Esophagus squamous epithelium (tissue), 4 donors: ENCODE measurements around the gene TLR6.

ENCODE experiments used
- POLR2A ChIP-seq, 4 donors: fragments of 450-650 bp; IDR thresholded peaks; one replicate each; pipeline ENCODE4 v1.6.1; 2017; ENCODE audit warnings: antibody characterized with exemption in 4 of 4, mild to moderate bottlenecking in 4 of 4, moderate library complexity in 3 of 4
- TF ChIP-seq, protein P1 (sequence below), 6 experiments: fragments of 450-650 bp in 4 of 6; fragments of 200-600 bp in 2 of 6; sonication (generic) in 2 of 6; IDR thresholded peaks; one replicate each; pipeline ENCODE4 v1.5.1; 2016 to 2019; ENCODE audit warnings: antibody characterized with exemption in 6 of 6, mild to moderate bottlenecking in 4 of 6, moderate library complexity in 4 of 6

GRCh38 chr4:38788317-38788716, 68.3 kb downstream of the TLR6 start:
- TF ChIP-seq, protein P1, sequence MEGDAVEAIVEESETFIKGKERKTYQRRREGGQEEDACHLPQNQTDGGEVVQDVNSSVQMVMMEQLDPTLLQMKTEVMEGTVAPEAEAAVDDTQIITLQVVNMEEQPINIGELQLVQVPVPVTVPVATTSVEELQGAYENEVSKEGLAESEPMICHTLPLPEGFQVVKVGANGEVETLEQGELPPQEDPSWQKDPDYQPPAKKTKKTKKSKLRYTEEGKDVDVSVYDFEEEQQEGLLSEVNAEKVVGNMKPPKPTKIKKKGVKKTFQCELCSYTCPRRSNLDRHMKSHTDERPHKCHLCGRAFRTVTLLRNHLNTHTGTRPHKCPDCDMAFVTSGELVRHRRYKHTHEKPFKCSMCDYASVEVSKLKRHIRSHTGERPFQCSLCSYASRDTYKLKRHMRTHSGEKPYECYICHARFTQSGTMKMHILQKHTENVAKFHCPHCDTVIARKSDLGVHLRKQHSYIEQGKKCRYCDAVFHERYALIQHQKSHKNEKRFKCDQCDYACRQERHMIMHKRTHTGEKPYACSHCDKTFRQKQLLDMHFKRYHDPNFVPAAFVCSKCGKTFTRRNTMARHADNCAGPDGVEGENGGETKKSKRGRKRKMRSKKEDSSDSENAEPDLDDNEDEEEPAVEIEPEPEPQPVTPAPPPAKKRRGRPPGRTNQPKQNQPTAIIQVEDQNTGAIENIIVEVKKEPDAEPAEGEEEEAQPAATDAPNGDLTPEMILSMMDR (IDR thresholded peaks at IDR 0.05) = no peak
- no peak for TF ChIP-seq POLR2A (IDR thresholded peaks at IDR 0.05)
